ENCODE measurements around the gene ABHD18. TPM values are rescaled to one million over a fixed set of nuclear protein-coding genes. Genes with fewer than 3 reads are reported as not detected.
"Not testable (repeated sequence)": the region's sequence is repeated elsewhere in the genome, so short reads cannot be mapped to it uniquely, and the experiment has no call there.

Gene ABHD18
- total RNA-seq, 1 experiment from 2014 or later, result 16.3 TPM

GRCh38 chr4:127968586-127968985 lies 3.4 kb downstream of the ABHD18 start:
- Histone ChIP-seq H3K23me2 (ENCODE audit: insufficient read length, low read depth, low read length, poor library complexity, severe bottlenecking) (no peaks in the 10 kb centered on the region), H3K14ac (ENCODE audit: insufficient read depth, low read length) (no peak overlapping the region), H2AK5ac (ENCODE audit: insufficient read length, low read length) (no peak overlapping the region), H3K79me1 (ENCODE audit: insufficient read depth, low read depth, low read length, poor library complexity, severe bottlenecking) (peaks cover 7% of the 10 kb centered on the region), H3K18ac (ENCODE audit: insufficient read length, low read depth, low read length) (no peak overlapping the region), H3T11ph (ENCODE audit: low read length) (no peak overlapping the region), H3K27me3 (ENCODE audit: insufficient read depth, low read length) (no peaks in the 10 kb centered on the region), H3K4me1 (ENCODE audit: insufficient read depth, low read length) (peaks cover 2% of the 10 kb centered on the region; the same call in 1 of the 2 replicates), H2BK12ac (ENCODE audit: insufficient read length, low read depth, low read length) (no peak overlapping the region), H3K9ac (ENCODE audit: extremely low read depth, insufficient read length, low read length) (no peak overlapping the region), H2BK120ac (ENCODE audit: low read depth, low read length, poor library complexity, severe bottlenecking) (no peak overlapping the region), H3K79me2 (ENCODE audit: insufficient read depth, low read length) (peaks cover 3% of the 10 kb centered on the region; the same call in 1 of the 2 replicates), H3K56ac (ENCODE audit: insufficient read length, low read depth, low read length) (no peak overlapping the region), H4K20me1 (ENCODE audit: control insufficient read depth, insufficient read depth, insufficient read length) (no peaks in the 10 kb centered on the region), H3K23ac (ENCODE audit: insufficient read length, low read depth, low read length) (no peak overlapping the region), H3K4ac (ENCODE audit: low read depth, low read length) (no peak overlapping the region), H3K27ac (ENCODE audit: insufficient read length, low read depth, low read length) (no peak overlapping the region), H2AFZ (ENCODE audit: low read length) (no peak overlapping the region), H2BK15ac (ENCODE audit: low read depth, low read length) (no peak overlapping the region), H4K8ac (replicated peaks; ENCODE audit: insufficient read length, low read depth, low read length) (no peak overlapping the region), H3K9me3 (ENCODE audit: control insufficient read depth, low read depth, low read length) (no peaks in the 10 kb centered on the region), H3K4me2 (ENCODE audit: insufficient read depth, insufficient read length, low read length) (no peak overlapping the region), H2BK20ac (ENCODE audit: low read depth, low read length, poor library complexity, severe bottlenecking) (no peak overlapping the region), H2BK5ac (ENCODE audit: insufficient read length, low read length) (no peak overlapping the region), H4K91ac (ENCODE audit: insufficient read length, low read depth, low read length) (no peak overlapping the region), H4K5ac (ENCODE audit: insufficient read length, low read depth, low read length) (no peak overlapping the region)
- TF ChIP-seq CTCF (conservative IDR thresholded peaks at IDR 0.05), result no peak
- DNase-seq, result no peak
- Mint-ChIP-seq H3K4me3 (no peak overlapping the region; a peak in 1 of 5 replicates), H3K4me1 (peaks cover 12 to 17% of the 10 kb centered on the region in 2 experiments), H3K36me3 (ENCODE audit: insufficient read depth in 1 of 3, low read depth in 3 of 3) (peaks cover 0 to 8% (median 4%) of the 10 kb centered on the region in 3 experiments; a peak in 6 of 7 replicates), H3K27ac (no peak overlapping the region), H3K27me3 (ENCODE audit: low read depth) (no peaks in the 10 kb centered on the region), H3K9me3 (no peaks in the 10 kb centered on the region; a peak in 1 of 5 replicates)
- WGBS (ENCODE audit: extremely low coverage, insufficient read length, low lambda C conversion rate), result no CpG with 5 or more reads among the region's 2 CpGs

- H4K5ac ChIP-seq (ENCODE audit: insufficient read length, low read depth, low read length); H2AFZ ChIP-seq (ENCODE audit: low read length); H2BK20ac ChIP-seq (ENCODE audit: low read depth, low read length, poor library complexity, severe bottlenecking); H3K4ac ChIP-seq (ENCODE audit: low read depth, low read length); H3K56ac ChIP-seq (ENCODE audit: insufficient read length, low read depth, low read length); H3K9ac ChIP-seq (ENCODE audit: extremely low read depth, insufficient read length, low read length); DNase-seq; H3K27me3 ChIP-seq (ENCODE audit: insufficient read depth, low read length); H4K8ac ChIP-seq (replicated peaks; ENCODE audit: insufficient read length, low read depth, low read length); H2BK12ac ChIP-seq (ENCODE audit: insufficient read length, low read depth, low read length); H3K23ac ChIP-seq (ENCODE audit: insufficient read length, low read depth, low read length); H3K14ac ChIP-seq (ENCODE audit: insufficient read depth, low read length); H2BK15ac ChIP-seq (ENCODE audit: low read depth, low read length); H3K4me2 ChIP-seq (ENCODE audit: insufficient read depth, insufficient read length, low read length); H3K4me1 ChIP-seq (ENCODE audit: insufficient read depth, low read length); H3K4me3 Mint-ChIP-seq; H3K18ac ChIP-seq (ENCODE audit: insufficient read length, low read depth, low read length); H2BK120ac ChIP-seq (ENCODE audit: low read depth, low read length, poor library complexity, severe bottlenecking); H3K27me3 Mint-ChIP-seq (ENCODE audit: low read depth); H4K91ac ChIP-seq (ENCODE audit: insufficient read length, low read depth, low read length); H3K23me2 ChIP-seq (ENCODE audit: insufficient read length, low read depth, low read length, poor library complexity, severe bottlenecking); H3T11ph ChIP-seq (ENCODE audit: low read length); H3K27ac ChIP-seq (ENCODE audit: insufficient read length, low read depth, low read length); H2BK5ac ChIP-seq (ENCODE audit: insufficient read length, low read length); H4K20me1 ChIP-seq (ENCODE audit: control insufficient read depth, insufficient read depth, insufficient read length); H3K9me3 ChIP-seq (ENCODE audit: control insufficient read depth, low read depth, low read length); H2AK5ac ChIP-seq (ENCODE audit: insufficient read length, low read length); H3K9me3 Mint-ChIP-seq; H3K79me2 ChIP-seq (ENCODE audit: insufficient read depth, low read length): not testable (repeated sequence)
- no CpG with 5 or more reads among the region's 4 CpGs for WGBS (ENCODE audit: extremely low coverage, insufficient read length, low lambda C conversion rate)
- peaks cover 2 to 14% (median 11%) of the 10 kb centered on the region in 3 experiments for H3K36me3 Mint-ChIP-seq (ENCODE audit: insufficient read depth in 1 of 3, low read depth in 3 of 3)
- peak overlapping the region in 1 of 3 experiments; percentile 74; a peak in 1 of 7 replicates for H3K27ac Mint-ChIP-seq
- H3K4me1 Mint-ChIP-seq, result peaks cover 9 to 16% of the 10 kb centered on the region in 2 experiments
- peaks cover 11% of the 10 kb centered on the region for H3K79me1 ChIP-seq (ENCODE audit: insufficient read depth, low read depth, low read length, poor library complexity, severe bottlenecking)
Observed at GRCh38 chr4:127970925-127971324, 5.7 kb downstream of the ABHD18 start.
